K562 (cell line): ENCODE measurements around the gene SPOCD1. TPM values are rescaled to one million over a fixed set of nuclear protein-coding genes. Genes with fewer than 3 reads are reported as not detected.

Experiments used
- ATAC-seq: fragments of 200-7000 bp; cut with Tn5 transposase; 3 replicates; pipeline ENCODE4 v1.9.1; 2020; ENCODE audit warnings: moderate library complexity
- BruUV-seq: library from RNA; stranded (reverse); fragments of 400-500 nt; replicated peaks from 2 replicates; lab custom pipeline; 2021; lab: Mats Ljungman, UMichigan
- CTCF ChIA-PET: fragments of 300-600 bp; formaldehyde crosslinking; extraction: SDS; loops from one replicate; lab custom pipeline; 2021; ENCODE audit warnings: low intra/inter-chr PET ratio; lab: Yijun Ruan, JAX
- POLR2A ChIA-PET: fragments of 300-600, 350-650 bp; sonication (Branson Sonifier 250); formaldehyde crosslinking; extraction: SDS; loops from one replicate; lab custom pipeline; 2021; ENCODE audit warnings: antibody characterized with exemption, inconsistent platforms; lab: Yijun Ruan, JAX
- DNase-seq, 4 experiments: peaks; one replicate each; pipeline versions ENCODE4 v3.0.0 to v3.0.0-alpha.2; 2011 to 2018; ENCODE audit warnings: low spot score in 3 of 4, mixed read lengths in 3 of 4; ENCODE audit errors: extremely low read depth in 1 of 4
- FAIRE-seq: peaks from 2 replicates; lab custom pipeline; 2011; peaks lifted over from hg19 to GRCh38; lab: Jason Lieb, UNC
- H2AFZ ChIP-seq: 2 replicates; pipeline ENCODE4 v1.6.0; 2011; ENCODE audit warnings: low read depth, low read length, control low read depth, inconsistent platforms
- H3K27ac ChIP-seq: fragments of 200-600 bp; 3 replicates; pipeline ENCODE4 v1.8.0; 2011; ENCODE audit warnings: low read depth, mild to moderate bottlenecking, control low read depth, inconsistent platforms, low read length, moderate library complexity, mixed read lengths; ENCODE audit errors: extremely low read depth
- H3K27me3 ChIP-seq, 2 experiments: fragments of 300-600 bp in 1 of 2; 2 replicates in 1 of 2; 3 replicates in 1 of 2; pipeline versions ENCODE4 v1.6.0 to v1.8.0; 2011; ENCODE audit warnings: inconsistent platforms in 2 of 2, low read length in 2 of 2, mild to moderate bottlenecking in 1 of 2, mixed read lengths in 1 of 2, moderate library complexity in 1 of 2; ENCODE audit not compliant: control insufficient read depth in 2 of 2, insufficient read depth in 2 of 2
- H3K36me3 ChIP-seq: fragments of 300-600 bp; 3 replicates; pipeline ENCODE4 v1.8.0; 2011; ENCODE audit warnings: mild to moderate bottlenecking, low read length, inconsistent platforms; ENCODE audit not compliant: control insufficient read depth, insufficient read depth
- H3K4me1 ChIP-seq, 2 experiments: fragments of 200-600 bp in 1 of 2; replicated peaks in 1 of 2; 2 replicates in 1 of 2; 3 replicates in 1 of 2; pipeline versions ENCODE4 v1.5.1 to v1.8.0; 2011; ENCODE audit warnings: inconsistent platforms in 2 of 2, low read length in 2 of 2, mild to moderate bottlenecking in 1 of 2, mixed read lengths in 1 of 2, moderate library complexity in 1 of 2; ENCODE audit not compliant: control insufficient read depth in 2 of 2, insufficient read depth in 2 of 2
- H3K4me2 ChIP-seq: 2 replicates; pipeline ENCODE4 v1.6.1; 2011; ENCODE audit warnings: low read length, control low read depth, inconsistent platforms, mixed read lengths; ENCODE audit not compliant: insufficient read depth
- H3K4me3 ChIP-seq: fragments of 200-600 bp; sonication (generic), shearing (Covaris generic); 2 replicates; pipeline ENCODE4 v1.5.1; 2016; ENCODE audit warnings: control low read depth, inconsistent platforms
- H3K79me2 ChIP-seq: fragments of 200-600 bp; 3 replicates; pipeline ENCODE4 v1.8.0; 2011; ENCODE audit warnings: low read length, inconsistent platforms; ENCODE audit not compliant: control insufficient read depth, insufficient read depth
- H3K9ac ChIP-seq, 2 experiments: 2 replicates each; pipeline versions ENCODE4 v1.6.0 to v1.6.1; 2011; ENCODE audit warnings: low read depth in 2 of 2, low read length in 2 of 2, control low read depth in 1 of 2, inconsistent platforms in 1 of 2, mild to moderate bottlenecking in 1 of 2, mixed read lengths in 1 of 2; ENCODE audit not compliant: insufficient read depth in 1 of 2
- H3K9me1 ChIP-seq: one replicate; pipeline ENCODE4 v1.6.0; 2011; ENCODE audit warnings: inconsistent platforms, mild to moderate bottlenecking, low read length, moderate library complexity; ENCODE audit not compliant: control insufficient read depth, insufficient read depth
- H3K9me3 ChIP-seq: replicated peaks from 2 replicates; pipeline ENCODE4 v1.5.1; 2011; ENCODE audit warnings: low read depth, low read length, inconsistent platforms; ENCODE audit not compliant: control insufficient read depth, insufficient read depth
- H4K20me1 ChIP-seq: replicated peaks from 2 replicates; pipeline ENCODE4 v1.6.1; 2011; ENCODE audit warnings: low read length, inconsistent platforms, mixed read lengths; ENCODE audit not compliant: control insufficient read depth, insufficient read depth
- FOXA3 ChIP-seq, 2 experiments: fragments of 450-650 bp in 1 of 2; sonication (generic) in 1 of 2; formaldehyde crosslinking; IDR thresholded peaks in 1 of 2; conservative IDR thresholded peaks in 1 of 2; 2 replicates each; pipeline versions ENCODE4 v1.4.0 to v1.8.0; 2020 to 2022; ENCODE audit warnings: mild to moderate bottlenecking in 2 of 2, missing genetic modification reagents in 1 of 2
- GTF3C2 ChIP-seq: IDR thresholded peaks from 3 replicates; pipeline ENCODE4 v1.6.1; 2011; ENCODE audit warnings: borderline replicate concordance, mild to moderate bottlenecking, moderate library complexity; ENCODE audit not compliant: insufficient read length; ENCODE audit errors: extremely low read depth
- MAFG ChIP-seq: fragments of 450-650 bp; conservative IDR thresholded peaks from 2 replicates; pipeline ENCODE4 v1.6.1; 2016; ENCODE audit warnings: missing genetic modification characterization, missing compliant biosample characterization
- ZC3H4 ChIP-seq: sonication (generic); formaldehyde crosslinking; IDR thresholded peaks from 2 replicates; pipeline ENCODE4 v1.9.0; 2021; ENCODE audit warnings: missing genetic modification reagents, borderline replicate concordance
- ZFX ChIP-seq: sonication (generic); formaldehyde crosslinking; IDR thresholded peaks from 2 replicates; pipeline ENCODE4 v1.8.0; 2022; ENCODE audit warnings: mild to moderate bottlenecking, missing genetic modification reagents, moderate library complexity
- WGBS: fragments of 100-300 bp; shearing (Covaris generic); methylation state at CpG from one replicate; pipeline ENCODE4 v1.1.6; 2016; ENCODE audit warnings: low coverage, mixed read lengths; ENCODE audit not compliant: insufficient coverage; ENCODE audit errors: missing lambda C conversion rate; 5-methylcytosine and 5-hydroxymethylcytosine counted together
- in situ Hi-C: fragments of 300-500 bp; cut with MboI; formaldehyde crosslinking; loops from 4 replicates; pipeline ENCODE4 v1.15.0; 2018; ENCODE audit warnings: inconsistent platforms, mixed read lengths
- intact Hi-C: fragments of 100-400 bp; cut with micrococcal nuclease; formaldehyde crosslinking; loops from 2 replicates; pipeline ENCODE4 v1.14.2; 2022
- polyA plus RNA-seq, 8 experiments: library from polyadenylated mRNA; depleted of rRNA in 4 of 8; stranded (reverse) in 5 of 8; unstranded in 3 of 8; fragments of >200 nt; fragmentation: Nextera tagmentation in 2 of 8; fragmentation: Illumina TruSeq in 1 of 8; extraction: Ambion mirVana in 2 of 8; extraction: Trizol in 1 of 8; gene quantifications; 2 replicates each; pipeline versions ENCODE4 v1.2.1 to v1.2.3, GENCODE V29; 2011 to 2014; ENCODE audit warnings: inconsistent platforms in 1 of 8, missing spikeins in 1 of 8
- total RNA-seq, 7 experiments: library from RNA; depleted of rRNA in 6 of 7; stranded (reverse); fragments of >200 nt in 6 of 7; fragmentation: Illumina TruSeq in 2 of 7; extraction: Trizol in 2 of 7; gene quantifications; 2 replicates each; pipeline versions ENCODE4 v1.2.1 to v1.2.3, GENCODE V29; 2011 to 2021; ENCODE audit warnings: low replicate concordance in 1 of 7

The SPOCD1 gene
- total and polyA plus RNA-seq, 9 of the 15 experiments (the other 6 are each of a cell fraction or from before 2014, with no cell fraction given), result 0.03 to 0.71 (median 0.26) TPM; not detected in 1

GRCh38 chr1:31815307-31815645, 546 bp downstream of the SPOCD1 start:
- peak overlapping the region; percentile 95 for H2AFZ ChIP-seq
- DNase-seq (peak in 1 of 4 experiments; percentile 3), FAIRE-seq (no peak), ATAC-seq (peak; percentile 14)
- H3K4me1 ChIP-seq, result peaks cover 10 to 24% of the 10 kb centered on the region in 2 experiments; a peak in 4 of 5 replicates
- intact Hi-C loops (loop anchor here (5.0 to 10.0 kb wide), 2 partner anchors 122 to 250 kb away; partner anchors contain the start of gene PTP4A2), in situ Hi-C loops (no loop called here)
- H3K36me3 ChIP-seq, result no peaks in the 10 kb centered on the region
- H3K27ac ChIP-seq, result no peak overlapping the region
- no peaks in the 10 kb centered on the region for H3K27me3 ChIP-seq
- no peaks in the 10 kb centered on the region for H3K9me3 ChIP-seq
- ChIA-PET CTCF (interaction anchor here (0.9 to 3.3 kb wide), 2 partner anchors 149 to 249 kb away, joined by 3 to 20 read pairs; no protein-coding TSS in a partner anchor), POLR2A (interaction anchor here (0.7 to 2.3 kb wide), 10 partner anchors 14 to 201 kb away, joined by 3 to 6 read pairs (median 3); no protein-coding TSS in a partner anchor)
- H3K9me1 ChIP-seq, result no peaks in the 10 kb centered on the region
- no peak overlapping the region for H3K4me3 ChIP-seq
- H3K79me2 ChIP-seq, result no peaks in the 10 kb centered on the region
- TSS peak; percentile 92 for BruUV-seq
- 74% methylated on average over 7 of the region's 7 CpGs for WGBS
- peak overlapping the region; percentile 78 for H3K4me2 ChIP-seq
- no peak for TF ChIP-seq MAFG
- peak; percentile 29; the same call in 1 of the 2 replicates for TF ChIP-seq ZFX
- peak overlapping the region; percentile 52 to 84 for H3K9ac ChIP-seq
- no peaks in the 10 kb centered on the region for H4K20me1 ChIP-seq

GRCh38 chr1:31814631-31815306, 1.1 kb downstream of the SPOCD1 start:
- Histone ChIP-seq H3K9me3 (no peaks in the 10 kb centered on the region), H3K9me1 (no peaks in the 10 kb centered on the region), H3K4me2 (no peak overlapping the region), H3K4me3 (no peak overlapping the region), H3K79me2 (no peaks in the 10 kb centered on the region), H4K20me1 (no peaks in the 10 kb centered on the region), H3K36me3 (no peaks in the 10 kb centered on the region), H2AFZ (peak overlapping the region; percentile 95; the same call in 1 of the 2 replicates), H3K27me3 (no peaks in the 10 kb centered on the region), H3K9ac (peak overlapping the region; percentile 52 to 84; a peak in 3 of 4 replicates), H3K27ac (no peak overlapping the region), H3K4me1 (peaks cover 12 to 24% of the 10 kb centered on the region in 2 experiments; a peak in 4 of 5 replicates)
- ATAC-seq, result no peak; the same call in 2 of the 3 replicates
- intact Hi-C loops (loop anchor here (5.0 to 10.0 kb wide), 2 partner anchors 123 to 250 kb away; partner anchors contain the start of gene PTP4A2), in situ Hi-C loops (no loop called here)
- no peak for DNase-seq
- no peak for FAIRE-seq
- ChIA-PET CTCF (interaction anchor here (3.3 kb wide), 1 partner anchor 149 kb away, joined by 20 read pairs; no protein-coding TSS in a partner anchor), POLR2A (interaction anchor here (0.5 to 2.3 kb wide), 15 partner anchors 9 to 277 kb away, joined by 3 to 6 read pairs (median 3); partner anchors contain the start of gene PEF1)
- 83% methylated on average over 10 of the region's 10 CpGs for WGBS
- 0 out of 2 replicates have a peak, but pooled peaks have one; percentile 58 for TF ChIP-seq ZC3H4 (CRISPR knock-in tag)
- TF ChIP-seq GTF3C2, result no peak
- TF ChIP-seq FOXA3 (CRISPR knock-in tag; conservative IDR thresholded peaks at IDR 0.05 in 1 of 2, IDR thresholded peaks at IDR 0.05 in 1 of 2), result 0 out of 4 replicates have a peak, but pooled peaks of 1 of the 2 experiments have one; percentile 20
- no TSS peak for BruUV-seq
